Mesenteric fat pad (tissue), 1 donor: ENCODE measurements around the gene ADAMTS3. TPM values are rescaled to one million over a fixed set of nuclear protein-coding genes. Genes with fewer than 3 reads are reported as not detected.
"Not testable (repeated sequence)": the region's sequence is repeated elsewhere in the genome, so short reads cannot be mapped to it uniquely, and the experiment has no call there.

Experiments
- DNase-seq: peaks from one replicate; pipeline ENCODE4 v3.0.0-alpha.2; 2020; ENCODE audit warnings: low spot score
- total RNA-seq: library from RNA; stranded (reverse); fragmentation: NEBNext Ultra II Directional; extraction: Animal tissue kit (Norgen Biotek cat#: 25700); gene quantifications from one replicate; pipeline ENCODE4 v1.2.1, GENCODE V29; 2021
- donor health status: DM: yes; HTN: yes; CAD: no.

The ADAMTS3 gene
- total RNA-seq, 1 donor from 2014 or later, result 2.1 TPM

- DNase-seq, result no peak
Measured at GRCh38 chr4:72473434-72473900, 95.6 kb downstream of the ADAMTS3 start.

DNA sequence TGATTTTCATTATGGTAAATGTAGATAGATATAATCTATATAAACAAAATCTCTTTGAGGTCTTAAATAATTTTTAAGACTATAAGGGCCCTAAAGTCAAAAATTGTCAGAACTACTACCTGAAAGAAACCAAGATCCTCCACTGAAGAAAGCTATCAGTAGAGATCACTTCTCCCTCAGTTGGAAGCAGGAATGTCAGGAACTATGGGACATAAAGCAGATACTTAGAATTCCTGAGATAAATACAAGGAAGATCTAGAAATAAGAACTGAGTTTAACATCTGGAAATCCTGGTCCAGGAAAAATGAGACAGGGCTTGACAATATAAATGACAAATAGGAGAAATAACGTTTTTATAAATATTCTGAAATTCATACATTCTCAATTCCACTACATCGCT lies 97.2 kb downstream of the ADAMTS3 start:
- no peak for DNase-seq

GRCh38 chr4:72468904-72469502 lies 100.0 kb downstream of the ADAMTS3 start:
- no peak for DNase-seq

DNA sequence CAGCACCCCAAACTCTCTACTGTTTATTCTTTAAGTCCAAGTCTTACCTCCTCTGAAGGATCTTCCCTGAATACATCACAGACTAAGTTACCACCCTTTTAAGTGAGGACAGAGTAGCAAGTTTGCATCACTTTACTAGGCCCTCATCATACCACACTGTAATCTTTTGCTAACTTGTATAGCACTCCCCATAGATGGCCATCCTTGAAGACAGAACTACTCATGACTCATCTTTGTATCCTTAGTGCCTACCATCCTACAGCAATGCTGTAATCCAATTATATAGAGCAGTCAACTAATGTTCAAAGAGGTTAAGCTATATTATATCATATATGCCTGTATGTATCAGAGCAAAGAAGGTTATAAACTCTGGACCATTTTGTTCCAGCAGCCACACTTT lies 101.4 kb downstream of the ADAMTS3 start:
- no peak for DNase-seq

- no peak for DNase-seq
Measured at GRCh38 chr4:72463724-72464123, 105.3 kb downstream of the ADAMTS3 start.

- no peak for DNase-seq
Measured at GRCh38 chr4:72457158-72457557, 111.9 kb downstream of the ADAMTS3 start.

GRCh38 chr4:72451349-72451748 lies 117.7 kb downstream of the ADAMTS3 start:
- DNase-seq, result no peak

DNA sequence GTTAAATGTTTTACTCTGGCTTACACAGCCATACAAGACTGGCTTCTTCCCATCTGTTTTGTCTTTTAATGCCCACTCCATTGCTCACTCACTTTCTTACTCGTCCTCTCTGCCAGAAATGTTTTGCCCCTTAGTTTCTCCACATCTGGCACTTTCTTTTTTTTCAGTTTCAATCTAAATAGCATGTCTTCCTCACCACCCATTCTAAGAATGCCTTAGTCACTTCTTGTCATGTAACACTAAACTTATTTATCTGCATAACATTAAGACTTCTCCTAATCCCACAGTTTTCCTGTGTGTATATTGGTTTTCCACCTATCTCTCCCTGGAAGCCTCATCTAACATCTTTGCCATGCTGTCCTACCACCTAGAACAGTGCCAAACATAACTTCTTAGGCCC lies 119.3 kb downstream of the ADAMTS3 start:
- DNase-seq, result no peak

- DNase-seq, result no peak
Measured at GRCh38 chr4:72448231-72448630, 120.8 kb downstream of the ADAMTS3 start.

- DNase-seq, result no peak
Measured at GRCh38 chr4:72446353-72447055, 122.5 kb downstream of the ADAMTS3 start.

DNA sequence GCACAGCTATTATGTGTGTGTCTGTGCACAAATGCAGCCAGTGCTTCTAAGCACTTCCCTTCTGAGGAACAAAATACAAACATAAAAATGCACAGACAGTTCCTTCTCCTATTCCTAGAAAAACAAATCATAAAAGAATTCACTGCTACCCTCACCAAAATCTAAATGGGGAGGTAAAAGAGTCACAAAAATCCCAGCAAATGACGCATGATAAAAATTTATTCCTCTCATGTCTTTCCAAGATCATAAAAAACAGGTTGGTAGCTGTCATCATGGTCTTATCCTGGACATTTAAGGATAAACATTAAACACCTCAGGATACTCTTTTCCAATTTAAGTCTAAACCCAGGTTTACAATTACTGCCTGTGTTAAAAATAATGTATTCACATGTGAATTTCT lies 124.9 kb downstream of the ADAMTS3 start:
- DNase-seq, result no peak

DNA sequence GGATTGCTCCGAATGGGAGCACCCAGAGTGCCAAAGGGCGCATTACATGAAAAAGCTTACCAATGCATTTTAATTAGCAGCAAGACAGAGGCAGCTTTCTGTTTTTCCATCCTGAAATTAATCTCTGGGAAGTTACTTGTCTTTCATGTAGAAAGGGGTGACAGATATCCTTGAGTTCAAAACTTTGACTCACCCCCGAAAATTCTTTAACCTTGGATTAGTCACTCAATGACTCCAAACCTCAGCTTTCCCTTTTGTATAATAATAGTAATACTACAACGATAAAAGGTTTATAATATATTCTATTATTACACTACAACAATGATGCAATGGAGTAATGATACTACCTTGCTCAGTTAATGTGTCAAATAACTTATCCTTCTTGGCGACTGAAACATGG lies 126.3 kb downstream of the ADAMTS3 start:
- no peak for DNase-seq

DNA sequence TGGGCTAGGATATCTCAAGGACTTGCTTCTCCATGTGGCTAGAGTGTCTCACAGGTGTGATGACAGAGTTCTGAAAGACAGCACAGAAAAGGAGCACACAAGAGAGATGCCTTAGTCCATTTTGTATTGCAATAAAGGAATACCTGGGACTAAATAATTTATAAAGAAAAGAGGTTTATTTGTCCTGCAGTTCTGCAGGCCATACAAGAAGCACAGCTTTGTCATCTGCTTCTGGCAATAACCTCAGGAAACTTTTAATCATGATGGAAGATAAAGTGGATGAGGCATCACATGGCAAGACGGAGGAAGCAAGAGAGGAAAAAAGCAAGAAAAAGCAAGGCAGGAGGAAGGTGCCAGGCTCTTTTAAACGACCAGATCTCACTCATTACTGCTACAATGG lies 126.9 kb downstream of the ADAMTS3 start:
- no peak for DNase-seq

- no peak for DNase-seq
Measured at GRCh38 chr4:72440386-72440785, 128.6 kb downstream of the ADAMTS3 start.

DNA sequence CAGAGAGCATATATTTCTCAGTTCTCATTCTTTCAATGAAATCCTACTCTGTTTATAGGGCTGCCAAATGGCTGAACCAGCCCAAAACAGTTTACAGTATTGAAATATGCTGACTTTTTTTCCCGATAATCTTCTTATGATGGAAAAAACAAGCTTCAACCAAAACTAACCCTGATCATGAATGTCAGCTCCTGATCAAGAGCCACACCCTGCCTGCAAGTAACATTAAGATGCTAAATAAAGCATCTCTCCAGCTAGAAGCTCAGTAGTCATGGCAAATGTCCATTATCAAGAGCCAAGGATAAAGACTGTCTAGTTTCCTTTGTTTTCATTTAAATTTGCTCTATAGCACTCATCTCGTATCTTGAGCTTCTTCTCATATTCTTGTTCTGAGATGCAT lies 136.0 kb downstream of the ADAMTS3 start:
- DNase-seq, result no peak

DNA sequence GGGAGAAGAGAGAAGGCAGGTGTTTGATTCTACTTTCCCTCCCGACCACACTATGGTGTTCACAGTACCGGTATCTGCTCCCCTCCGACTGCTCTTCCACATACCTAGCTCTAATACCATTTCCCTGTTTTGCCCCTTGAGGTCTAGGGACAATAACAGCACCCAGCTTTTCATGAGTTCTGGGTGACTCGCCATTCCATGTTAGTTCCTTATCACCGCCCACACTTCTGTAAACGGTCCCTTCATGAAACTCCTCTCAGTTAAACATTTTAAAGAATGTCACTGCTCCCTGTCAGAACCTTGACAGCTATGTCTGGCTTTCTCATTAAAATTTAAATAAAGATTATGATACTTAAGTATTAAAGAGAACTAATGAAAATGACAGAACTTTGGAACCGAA lies 136.7 kb downstream of the ADAMTS3 start:
- DNase-seq, result no peak

DNA sequence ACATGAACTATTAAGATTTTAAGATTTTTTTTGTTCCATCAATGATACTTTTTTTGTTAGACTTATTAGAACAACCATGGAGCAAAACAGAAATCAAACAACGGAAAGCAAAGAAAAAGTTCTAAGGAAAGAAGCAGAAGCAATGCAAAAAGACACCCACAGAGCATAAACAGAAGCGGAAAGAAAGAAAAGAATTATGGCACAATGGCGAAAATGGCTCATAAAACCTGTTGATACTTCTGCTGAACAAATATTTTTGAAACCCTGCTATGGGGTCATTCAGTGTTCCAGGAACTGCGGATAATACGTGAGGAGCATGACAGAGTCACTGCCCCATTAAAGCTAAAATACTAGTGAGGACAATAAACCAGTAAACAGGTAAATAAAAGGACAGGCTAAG lies 138.0 kb downstream of the ADAMTS3 start:
- DNase-seq, result no peak

DNA sequence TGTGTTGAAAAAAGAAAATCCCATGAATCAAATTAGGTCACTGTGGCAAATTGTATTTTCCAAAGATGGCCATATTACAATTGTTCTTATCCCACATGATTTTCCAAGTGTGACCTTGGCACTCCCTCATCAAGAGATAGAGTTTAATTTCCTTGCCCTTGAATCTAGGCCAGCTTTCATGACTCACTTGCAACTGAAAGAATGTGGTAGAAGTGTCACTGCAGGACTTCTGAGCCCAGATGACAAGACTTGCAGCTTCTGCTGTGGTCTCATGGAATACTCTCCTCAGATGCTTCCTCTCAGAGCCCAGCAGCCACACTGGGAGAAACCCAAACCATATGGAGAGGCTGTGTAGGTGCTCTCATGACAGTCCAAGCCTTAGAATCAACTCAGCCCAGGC lies 139.0 kb downstream of the ADAMTS3 start:
- DNase-seq, result no peak

DNA sequence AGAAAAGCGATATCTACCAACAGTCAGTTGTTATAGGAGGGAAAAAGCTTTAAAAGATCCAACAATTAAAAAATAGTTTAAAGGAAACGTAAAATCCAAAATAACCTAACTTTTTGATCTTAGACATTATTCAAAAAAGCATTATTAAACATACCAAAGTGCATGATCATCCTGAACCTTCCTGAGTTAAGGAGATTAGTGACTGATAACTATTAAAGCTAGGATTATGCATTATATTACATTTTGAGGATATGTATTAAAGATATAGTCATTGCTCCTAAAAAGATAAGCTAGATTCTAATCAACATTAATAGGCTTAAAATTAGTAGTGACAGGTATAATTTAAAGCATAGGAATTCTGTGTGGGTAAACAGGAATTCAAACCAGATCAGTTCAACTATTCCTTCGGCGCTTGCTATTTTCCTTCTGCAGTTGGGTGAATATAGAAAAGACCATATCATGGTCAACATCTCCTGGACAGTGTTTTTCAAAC lies 139.6 kb downstream of the ADAMTS3 start:
- DNase-seq, result no peak

- DNase-seq, result no peak
Measured at GRCh38 chr4:72427057-72427456, 142.0 kb downstream of the ADAMTS3 start.

DNA sequence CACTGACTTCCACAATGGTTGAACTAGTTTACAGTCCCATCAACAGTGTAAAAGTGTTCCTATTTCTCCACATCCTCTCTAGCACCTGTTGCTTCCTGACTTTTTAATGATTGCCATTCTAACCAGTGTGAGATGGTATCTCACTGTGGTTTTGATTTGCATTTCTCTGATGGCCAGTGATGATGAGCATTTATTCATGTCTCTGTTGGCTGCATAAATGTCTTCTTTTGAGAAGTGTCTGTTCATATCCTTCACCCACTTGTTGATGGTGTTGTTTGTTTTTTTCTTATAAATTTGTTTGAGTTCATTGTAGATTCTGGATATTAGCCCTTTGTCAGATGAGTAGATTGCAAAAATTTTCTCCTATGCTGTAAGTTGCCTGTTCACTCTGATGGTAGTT lies 143.1 kb downstream of the ADAMTS3 start:
- DNase-seq, result not testable (repeated sequence)

GRCh38 chr4:72424006-72424405 lies 145.0 kb downstream of the ADAMTS3 start:
- DNase-seq, result no peak

GRCh38 chr4:72422416-72422815 lies 146.6 kb downstream of the ADAMTS3 start:
- DNase-seq, result no peak
